Measurements from ENCODE around the gene KANSL1.
"Not testable (repeated sequence)": the region's sequence is repeated elsewhere in the genome, so short reads cannot be mapped to it uniquely, and the experiment has no call there.

KANSL1 gene

GRCh38 chr17:46192439-46193150, 634 bp downstream of the KANSL1 start:
- DNase-seq = peak; percentile 63

DNA sequence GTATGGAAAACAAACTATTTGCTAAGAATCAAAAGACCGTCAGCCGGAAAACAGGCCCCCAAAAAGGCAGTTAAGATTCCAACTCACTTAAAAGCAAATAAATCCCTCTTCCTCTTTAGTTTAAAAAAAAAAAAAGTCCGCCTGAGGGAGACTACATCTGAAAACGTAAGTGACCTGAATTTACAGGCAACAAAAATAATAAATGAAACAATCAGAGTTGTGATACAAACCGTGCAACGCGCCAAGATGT, 1.1 kb downstream of the KANSL1 start:
- DNase-seq = no peak

- DNase-seq = no peak
Observed at GRCh38 chr17:46191322-46192188, 1.7 kb downstream of the KANSL1 start.

DNA sequence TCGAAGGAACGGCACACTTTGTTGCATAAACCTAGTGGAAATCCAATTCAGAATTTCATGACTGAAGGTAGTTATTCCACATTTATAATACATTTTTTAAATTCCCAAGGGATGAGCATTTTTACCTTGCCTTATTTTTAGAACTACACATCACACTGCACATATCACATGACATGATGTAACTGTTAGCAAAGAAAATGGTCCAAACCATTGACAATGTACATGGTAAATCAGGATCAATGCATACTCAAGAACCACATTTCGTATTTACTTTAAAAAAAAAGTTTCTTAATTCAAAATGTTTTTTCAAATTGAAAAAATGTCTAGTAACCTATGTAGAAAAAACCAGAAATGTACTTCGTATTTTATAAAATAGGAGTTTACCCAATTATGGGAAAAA, 2.5 kb downstream of the KANSL1 start:
- DNase-seq = no peak

- peak; percentile 32 for DNase-seq
Observed at GRCh38 chr17:46186827-46187235, 6.4 kb downstream of the KANSL1 start.

GRCh38 chr17:46184696-46185095, 8.5 kb downstream of the KANSL1 start:
- no peak for DNase-seq

DNA sequence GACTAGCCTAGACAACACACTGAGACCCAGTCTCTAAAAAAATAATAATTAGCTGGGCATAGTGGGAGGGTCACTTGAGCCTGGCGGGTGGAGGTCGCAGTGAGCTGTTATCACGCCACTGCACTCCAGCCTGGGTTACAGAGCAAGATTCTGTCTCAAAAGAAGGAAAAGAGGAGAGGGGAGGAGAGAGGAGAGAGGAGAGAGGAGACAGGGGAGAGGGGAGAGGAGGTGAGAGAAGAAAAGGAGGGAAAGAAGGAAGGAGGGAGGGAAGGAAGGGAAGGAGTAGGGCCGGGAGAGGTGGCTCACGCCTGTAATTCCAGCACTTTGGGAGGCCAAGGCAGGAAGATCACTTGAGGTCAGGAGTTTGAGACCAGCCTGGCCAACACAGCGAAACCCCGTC, 9.8 kb downstream of the KANSL1 start:
- not testable (repeated sequence) for DNase-seq

- no peak for DNase-seq
Observed at GRCh38 chr17:46182961-46183360, 10.3 kb downstream of the KANSL1 start.

DNA sequence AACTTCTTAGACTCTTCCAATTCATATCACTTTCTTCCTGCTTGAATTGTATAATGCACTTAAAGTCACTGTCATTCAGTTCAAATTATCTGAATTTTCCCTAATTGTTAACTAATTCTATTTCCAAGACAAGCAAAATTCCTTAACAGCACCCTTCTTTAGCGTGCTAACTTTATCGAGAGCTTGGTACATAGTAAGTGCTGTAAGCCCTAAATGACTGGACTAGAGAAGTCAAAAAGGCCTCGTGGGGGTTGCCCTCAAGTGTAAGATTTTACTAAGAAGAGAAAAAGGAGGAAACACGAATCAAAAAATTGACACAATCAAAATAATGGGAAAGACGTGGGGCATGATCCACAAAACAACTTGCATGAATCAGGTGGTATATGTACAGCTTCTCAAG, 11.3 kb downstream of the KANSL1 start:
- no peak for DNase-seq

DNA sequence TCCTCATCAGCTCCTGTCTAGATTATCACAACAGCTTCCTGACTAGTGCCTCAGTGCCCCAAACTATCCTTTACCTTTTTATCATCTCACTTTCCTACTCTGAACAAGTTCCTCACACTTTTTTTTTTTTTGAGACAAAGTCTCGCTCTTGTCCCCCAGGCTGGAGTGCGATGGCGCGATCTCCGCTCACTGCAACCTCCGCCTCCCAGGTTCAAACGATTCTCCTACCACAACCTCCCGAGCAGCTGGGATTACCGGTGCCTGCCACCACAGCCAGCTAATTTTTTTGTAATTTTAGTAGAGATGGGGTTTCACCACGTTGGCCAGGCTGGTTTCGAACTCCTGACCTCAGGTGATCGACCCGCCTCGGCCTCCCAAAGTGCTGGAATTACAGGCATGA, 11.9 kb downstream of the KANSL1 start:
- not testable (repeated sequence) for DNase-seq

- no peak for DNase-seq
Observed at GRCh38 chr17:46180892-46181274, 12.3 kb downstream of the KANSL1 start.

DNA sequence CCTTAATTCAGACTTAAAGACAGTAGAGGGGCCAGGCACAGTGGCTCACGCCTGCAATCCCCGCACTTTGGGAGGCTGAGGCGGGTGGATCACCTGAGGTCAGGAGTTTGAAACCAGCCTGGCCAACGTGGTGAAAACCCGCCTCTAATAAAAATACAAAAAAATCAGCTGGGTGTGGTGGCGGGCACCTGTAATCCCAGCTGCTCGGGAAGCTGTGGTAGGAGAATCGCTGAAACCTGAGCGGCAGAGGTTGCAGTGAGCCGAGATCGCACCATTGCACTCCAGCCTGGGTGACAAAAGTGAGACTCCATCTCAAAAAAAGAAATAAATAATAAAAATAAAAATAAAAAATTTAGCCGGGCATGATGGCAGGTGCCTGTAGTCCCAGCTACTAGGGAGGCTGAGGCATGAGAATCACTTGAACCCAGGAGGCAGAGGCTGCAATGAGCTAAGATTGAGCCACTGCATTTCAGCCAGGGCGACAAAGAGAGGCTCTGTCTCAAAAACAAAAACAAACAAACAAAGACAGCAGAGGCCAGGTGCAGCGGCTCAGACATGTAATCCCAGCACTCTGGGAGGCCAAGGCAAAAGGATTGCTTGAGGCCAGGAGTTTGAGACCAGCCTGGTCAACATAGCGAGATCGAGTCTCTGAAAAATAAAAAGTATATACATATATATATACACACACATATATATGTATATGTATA, 12.9 kb downstream of the KANSL1 start:
- DNase-seq = not testable (repeated sequence)

GRCh38 chr17:46179375-46179999, 13.7 kb downstream of the KANSL1 start:
- DNase-seq = no peak

DNA sequence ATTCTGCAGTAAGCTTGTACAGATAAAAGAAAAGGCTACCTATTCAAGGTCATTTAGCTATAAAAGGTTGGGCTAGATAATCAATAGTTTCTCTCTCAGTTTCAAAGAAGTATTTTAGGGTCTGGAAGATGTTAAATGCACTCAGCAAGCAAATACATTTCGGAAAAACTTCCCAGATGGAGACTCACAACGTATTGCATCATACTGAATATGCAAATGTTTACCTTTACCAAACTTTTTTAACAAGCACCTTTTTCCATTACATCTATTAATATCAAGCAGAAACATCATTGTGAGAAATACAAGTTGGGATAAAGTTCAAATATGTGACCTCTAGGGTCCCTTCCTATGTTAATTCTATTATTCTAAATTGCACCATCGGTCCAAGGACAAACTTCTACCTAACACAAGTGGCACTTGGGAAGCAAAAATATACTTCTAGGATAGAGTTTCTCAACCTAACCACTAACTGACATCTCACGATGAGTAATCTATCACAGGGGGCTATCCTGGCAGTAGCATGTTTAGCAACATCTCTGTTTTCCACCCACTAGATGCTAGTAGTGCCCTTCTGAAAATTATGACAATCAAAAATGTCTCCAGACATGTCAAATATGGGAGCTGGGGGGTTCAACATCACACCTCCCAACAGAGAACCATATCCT, 14.5 kb downstream of the KANSL1 start:
- no peak for DNase-seq

GRCh38 chr17:46176975-46177374, 16.3 kb downstream of the KANSL1 start:
- no peak for DNase-seq

DNA sequence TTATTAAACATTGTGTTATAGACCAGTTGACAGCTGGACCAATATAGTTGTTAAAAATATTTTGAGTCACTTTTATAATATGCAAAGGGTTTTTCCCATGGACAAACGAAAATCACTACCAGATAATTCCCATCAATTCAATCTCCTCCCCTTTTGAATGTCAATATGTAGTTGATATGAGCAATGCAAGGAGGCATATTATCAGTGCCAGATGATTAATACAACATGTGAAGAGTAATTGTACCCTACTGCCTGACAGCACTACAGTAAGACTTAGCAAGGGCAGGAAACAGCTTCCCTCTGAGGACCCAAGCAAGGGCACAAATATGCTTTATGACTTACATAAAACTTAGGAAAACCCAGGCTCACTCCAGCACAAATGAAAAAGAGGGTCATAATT, 17.3 kb downstream of the KANSL1 start:
- no peak for DNase-seq

GRCh38 chr17:46173153-46173552, 20.1 kb downstream of the KANSL1 start:
- no peak for DNase-seq

DNA sequence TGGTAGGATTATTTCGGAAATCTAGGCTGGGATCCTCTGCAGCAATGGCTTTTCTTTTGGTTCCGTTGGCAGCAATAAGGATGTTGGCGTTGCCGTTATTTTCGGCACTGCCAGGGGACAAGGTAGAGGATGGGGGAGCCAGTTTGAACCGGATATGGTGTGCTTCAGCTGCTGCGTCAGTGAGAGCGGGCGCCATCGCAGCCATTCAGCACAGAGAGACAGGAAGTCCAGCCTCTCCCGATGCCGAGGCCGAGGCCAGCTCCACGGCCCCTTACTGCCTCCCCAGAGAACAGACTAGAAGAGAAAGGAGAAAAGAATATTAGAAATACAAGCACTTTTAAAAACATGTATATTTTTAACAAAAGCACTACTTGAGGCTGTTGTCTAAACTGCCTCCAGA, 21.3 kb downstream of the KANSL1 start:
- DNase-seq = no peak

DNA sequence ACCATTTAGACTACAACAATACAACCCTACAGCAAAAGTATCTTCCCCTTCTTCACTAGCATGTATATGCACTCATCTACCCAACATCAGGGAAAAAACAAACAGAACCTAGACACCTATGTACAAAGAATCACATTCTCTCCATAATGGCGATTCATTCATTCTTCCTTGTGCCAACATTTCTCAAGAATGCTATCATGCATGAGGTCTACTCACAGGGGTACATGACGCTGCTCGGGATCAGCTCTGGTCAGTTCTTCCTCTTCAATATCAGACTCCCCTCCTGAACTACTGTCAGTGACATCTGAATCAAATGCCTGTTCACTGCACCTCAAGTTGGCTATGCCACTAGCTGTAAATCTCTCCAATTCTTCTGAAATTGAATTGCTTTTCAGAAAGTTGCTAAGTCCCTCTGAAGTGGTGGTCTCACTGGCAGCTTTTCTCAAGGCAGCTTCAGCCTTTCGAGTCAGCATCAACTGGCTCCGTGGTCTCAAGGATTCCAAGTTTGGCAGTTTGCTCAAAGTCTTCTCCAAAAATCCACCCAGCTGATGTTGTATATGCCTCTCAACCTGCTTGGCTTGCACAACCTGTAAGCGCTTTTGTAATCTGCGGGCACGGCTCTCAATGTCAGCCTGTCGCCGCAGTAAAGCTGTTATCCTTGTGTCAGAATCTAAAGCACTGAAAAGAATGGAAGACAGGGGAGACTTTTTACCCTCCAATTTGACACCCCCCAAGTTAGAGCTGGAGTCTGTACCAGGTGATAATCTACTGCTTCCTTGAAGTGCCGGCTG, 22.4 kb downstream of the KANSL1 start:
- DNase-seq = no peak

DNA sequence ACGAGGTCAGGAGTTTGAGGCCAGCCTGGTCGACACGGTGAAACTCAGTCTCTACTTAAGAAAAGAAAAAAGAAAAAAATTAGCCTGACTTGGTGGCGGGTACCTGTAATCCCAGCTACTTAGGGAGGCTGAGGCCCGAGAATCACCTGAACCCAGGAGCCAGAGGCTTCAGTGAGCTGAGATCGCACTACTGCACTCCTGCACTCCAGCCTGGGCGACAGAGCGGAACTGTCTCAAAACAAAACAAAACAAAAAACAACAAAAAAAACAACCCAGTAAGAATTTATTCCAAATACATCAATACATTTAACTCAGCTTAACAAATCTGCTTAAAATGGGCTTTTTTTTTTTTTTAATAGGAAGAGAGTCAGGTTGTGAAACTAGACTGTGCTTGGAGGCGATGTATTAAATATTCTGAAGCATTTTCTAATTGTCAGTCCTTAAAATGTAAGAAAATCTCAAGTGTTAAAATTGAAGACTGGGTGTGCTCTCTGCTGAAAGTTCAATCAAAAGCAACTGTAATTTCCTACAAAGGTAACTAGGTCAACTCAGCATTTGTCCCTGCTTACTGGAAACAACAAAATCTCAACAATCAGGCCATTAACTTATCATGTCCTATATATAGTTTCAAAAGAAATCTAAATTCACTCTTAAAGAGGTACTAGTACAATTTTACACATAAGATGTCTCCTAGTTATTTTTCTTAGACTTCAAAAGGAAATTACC, 23.2 kb downstream of the KANSL1 start:
- no peak for DNase-seq

- no peak for DNase-seq
Observed at GRCh38 chr17:46167826-46168569, 25.2 kb downstream of the KANSL1 start.
